ENCODE results near the gene NDRG4.

NDRG4 gene

GRCh38 chr16:58495521-58496331 lies 4.2 kb upstream of the NDRG4 start:
- no peak for DNase-seq (ENCODE audit: low read depth)

DNA sequence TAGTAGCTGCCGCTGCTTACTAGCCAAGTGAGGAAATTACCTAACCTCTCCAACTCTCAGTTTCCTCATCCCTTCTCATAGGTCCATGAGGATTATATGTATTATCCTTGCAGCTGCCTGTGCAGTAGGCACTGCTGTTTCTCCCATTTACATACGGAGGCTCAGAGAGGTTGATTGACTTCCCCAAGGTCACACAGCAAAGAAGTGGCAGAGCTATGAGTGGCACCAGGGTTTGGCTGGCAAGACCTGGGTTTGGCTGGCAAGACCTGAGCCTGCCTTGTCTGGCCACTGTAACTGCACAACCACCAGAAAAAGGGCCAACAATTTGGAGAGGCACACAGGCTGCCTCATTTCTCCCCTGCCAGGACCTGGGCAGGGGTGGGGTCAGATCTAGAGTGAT lies 2.5 kb upstream of the NDRG4 start:
- no peak for DNase-seq (ENCODE audit: low read depth)

DNA sequence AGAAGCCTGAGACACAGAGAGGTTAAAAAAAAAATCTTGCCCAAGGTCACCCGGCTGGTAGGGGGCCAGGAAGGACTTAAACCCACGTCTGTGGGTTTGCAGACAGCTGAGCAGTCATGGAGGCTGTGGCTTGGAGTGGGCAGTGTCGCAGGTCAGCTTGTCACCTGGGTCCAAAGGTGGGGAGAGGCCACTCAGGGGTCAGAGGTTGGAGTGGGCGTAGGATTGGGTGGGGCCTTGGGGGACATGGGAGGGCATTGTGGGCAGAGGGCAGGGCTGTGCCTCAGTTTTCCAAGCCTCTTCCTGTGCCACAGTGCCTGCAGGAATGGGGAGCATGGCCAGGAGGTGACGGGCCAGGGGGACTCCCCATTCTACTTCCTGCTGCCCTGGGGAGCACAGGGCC lies 2.0 kb upstream of the NDRG4 start:
- no peak for DNase-seq (ENCODE audit: low read depth)

- DNase-seq (ENCODE audit: low read depth): no peak
These were observed 1.4 kb upstream of the NDRG4 start for GRCh38 chr16:58498341-58499091.

DNA sequence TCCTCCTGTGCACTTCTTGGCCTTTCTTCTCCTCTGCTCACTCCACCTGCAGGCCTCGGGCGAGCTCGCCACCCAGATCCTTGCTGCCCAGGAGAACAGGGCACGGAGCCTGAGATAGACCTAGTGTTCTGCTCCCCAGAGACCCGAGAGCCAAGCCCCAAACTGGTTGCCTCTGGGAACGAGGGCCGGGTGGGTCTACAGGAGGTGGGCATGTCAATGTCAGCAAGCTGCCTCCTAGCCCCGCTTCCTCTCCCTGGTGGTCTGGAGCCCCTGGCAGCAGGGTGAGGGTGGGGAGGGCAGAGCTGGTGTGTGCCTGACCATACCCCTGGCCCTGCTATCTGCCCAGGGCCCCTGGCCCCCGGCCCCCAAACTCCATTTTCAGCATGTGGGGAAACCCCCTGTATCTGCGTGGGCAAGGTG lies 841 bp upstream of the NDRG4 start:
- no peak for DNase-seq (ENCODE audit: low read depth)

- no peak for DNase-seq (ENCODE audit: low read depth)
These were observed 693 bp downstream of the NDRG4 start for GRCh38 chr16:58500430-58501241.

DNA sequence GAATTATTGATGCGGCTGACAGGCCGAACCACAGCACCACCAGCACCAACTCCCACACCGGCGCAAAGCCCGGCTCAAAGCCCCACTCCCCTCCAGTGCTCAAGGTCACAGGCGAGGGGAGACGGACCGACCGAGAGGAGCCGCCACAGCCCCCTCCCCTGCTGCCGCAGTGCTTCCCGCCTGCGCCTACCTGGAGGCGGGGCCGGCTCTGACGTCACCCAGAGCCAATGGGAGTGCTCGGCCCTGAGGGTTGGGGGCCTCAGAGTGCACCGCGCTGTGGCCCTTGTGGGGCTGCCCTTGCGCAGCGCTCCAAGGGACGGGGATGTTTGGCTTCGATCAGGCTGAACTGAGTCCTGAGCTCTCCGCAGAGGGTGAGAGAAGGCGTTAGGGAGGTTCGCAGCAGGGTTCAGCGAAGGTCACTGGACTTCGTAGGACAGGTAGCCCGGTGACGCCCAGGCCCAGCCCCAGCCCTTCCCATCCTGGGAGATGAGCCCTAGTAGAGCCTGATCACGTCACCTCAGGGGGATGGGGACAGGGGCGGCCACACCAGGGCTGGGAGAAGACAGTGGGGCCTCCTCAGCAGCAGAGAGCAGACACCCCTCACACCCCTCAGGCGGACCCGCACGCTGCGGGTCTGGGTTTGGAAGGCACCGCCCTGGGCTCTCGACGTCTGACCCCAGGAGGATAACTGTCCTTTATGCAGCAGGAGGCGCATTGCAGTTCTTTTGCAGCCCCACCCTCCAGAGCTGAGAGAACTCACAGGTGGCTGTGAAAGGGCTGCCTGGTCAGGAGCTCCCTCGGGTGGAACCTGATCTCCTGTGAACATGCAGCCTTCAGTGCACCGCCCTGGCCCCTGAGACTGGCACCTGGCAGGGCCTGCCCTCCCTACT lies 1.5 kb downstream of the NDRG4 start:
- no peak for DNase-seq (ENCODE audit: low read depth)

DNA sequence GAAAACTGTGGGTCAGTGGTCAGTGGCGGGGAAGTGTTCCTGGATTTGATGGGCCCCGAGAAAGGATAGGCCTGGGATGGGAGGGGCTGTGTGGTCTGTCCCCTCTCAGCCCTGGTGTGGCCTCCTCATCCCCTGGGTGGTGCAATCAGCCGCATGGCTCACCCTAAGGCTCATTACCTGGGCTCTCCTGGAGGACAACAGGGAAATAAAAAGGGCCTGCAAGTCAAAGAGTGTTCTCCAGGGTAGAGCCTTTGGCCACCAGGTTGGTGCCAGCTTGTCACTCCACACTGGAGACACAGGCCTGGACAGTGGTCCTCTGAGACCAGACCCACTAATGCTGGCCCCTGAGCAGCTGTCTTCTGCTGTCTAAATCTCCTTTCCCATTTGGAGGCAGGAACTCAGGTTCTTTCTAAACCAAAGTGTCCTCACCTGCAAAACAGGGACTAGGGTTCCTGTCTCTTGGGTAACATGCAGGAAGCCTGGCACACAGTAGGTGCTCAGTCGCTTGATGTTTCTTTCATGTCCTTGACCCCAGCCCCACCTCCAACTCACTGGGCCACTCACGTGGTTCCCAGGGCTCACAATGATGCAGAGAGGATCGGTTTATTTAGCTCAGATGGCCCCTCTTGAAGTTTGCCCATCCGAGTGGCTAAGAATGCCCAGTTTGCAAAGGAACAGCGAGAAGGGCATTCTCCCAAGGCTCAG lies 2.4 kb downstream of the NDRG4 start:
- no peak for DNase-seq (ENCODE audit: low read depth)

DNA sequence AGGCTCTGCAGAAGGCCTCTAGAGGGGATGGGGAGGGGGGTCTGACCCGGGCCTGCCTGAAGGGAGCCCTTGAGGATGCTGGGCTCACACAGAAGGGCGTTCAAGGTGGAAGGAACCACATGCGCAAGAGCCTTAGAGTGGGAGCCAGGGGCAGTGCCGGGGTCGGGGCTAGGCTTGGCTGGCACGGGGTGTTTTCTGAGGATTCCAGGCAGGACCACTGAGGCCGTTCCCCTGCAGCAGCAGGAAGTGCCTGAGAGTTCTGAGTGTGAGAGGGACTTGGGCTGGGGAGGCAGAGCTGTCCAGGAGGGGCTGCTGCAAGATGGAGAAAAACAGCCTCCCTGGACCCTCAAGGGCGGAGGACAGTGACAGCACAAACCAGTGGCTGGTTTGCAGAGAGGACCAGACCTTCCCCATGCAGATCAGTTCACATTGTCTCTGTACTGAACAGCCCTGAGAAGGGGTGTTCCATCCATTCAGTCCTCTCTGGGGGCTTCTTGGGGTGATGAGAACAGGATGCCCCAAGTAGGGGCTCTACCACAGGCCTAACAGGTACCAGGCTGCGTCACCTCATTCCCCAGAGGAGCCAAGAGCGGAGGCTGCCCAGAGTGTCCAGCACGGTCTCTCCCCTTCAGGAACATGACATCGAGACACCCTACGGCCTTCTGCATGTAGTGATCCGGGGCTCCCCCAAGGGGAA lies 3.4 kb downstream of the NDRG4 start:
- DNase-seq (ENCODE audit: low read depth): no peak

DNA sequence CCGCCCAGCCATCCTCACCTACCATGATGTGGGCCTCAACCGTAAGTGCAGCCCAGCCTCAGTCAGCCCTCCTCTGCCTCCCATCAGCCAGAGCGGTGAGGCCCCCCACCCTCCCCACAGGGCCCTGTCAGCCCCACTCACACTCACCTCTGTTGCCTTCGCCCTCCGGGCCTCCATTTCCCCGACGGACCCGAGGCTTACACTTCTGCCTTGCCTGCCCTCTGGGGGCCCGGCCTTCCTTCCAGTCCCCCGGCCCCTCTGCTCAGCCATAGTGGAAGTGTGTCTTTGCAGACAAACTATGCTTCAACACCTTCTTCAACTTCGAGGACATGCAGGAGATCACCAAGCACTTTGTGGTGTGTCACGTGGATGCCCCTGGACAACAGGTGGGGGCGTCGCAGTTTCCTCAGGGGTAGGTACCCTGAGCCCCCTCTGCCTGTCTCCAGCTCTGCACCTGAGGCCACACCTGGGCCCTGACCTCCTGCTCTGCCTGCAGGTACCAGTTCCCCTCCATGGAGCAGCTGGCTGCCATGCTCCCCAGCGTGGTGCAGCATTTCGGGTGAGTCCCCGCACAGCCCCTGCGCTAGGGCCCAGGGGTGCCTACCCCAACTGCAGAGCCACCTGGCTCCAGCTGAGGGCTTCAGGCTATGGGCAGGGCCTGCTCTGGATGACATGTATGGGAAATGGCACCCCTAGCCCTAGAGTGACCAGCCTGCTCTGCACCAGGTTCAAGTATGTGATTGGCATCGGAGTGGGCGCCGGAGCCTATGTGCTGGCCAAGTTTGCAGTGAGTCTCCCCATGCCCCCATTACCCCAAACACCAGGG lies 4.1 kb downstream of the NDRG4 start:
- DNase-seq (ENCODE audit: low read depth): no peak

GRCh38 chr16:58506241-58507194 lies 6.6 kb downstream of the NDRG4 start:
- no peak for DNase-seq (ENCODE audit: low read depth)

- DNase-seq (ENCODE audit: low read depth): no peak
These were observed 7.4 kb downstream of the NDRG4 start for GRCh38 chr16:58507195-58507962.

GRCh38 chr16:58507963-58508670 lies 8.2 kb downstream of the NDRG4 start:
- DNase-seq (ENCODE audit: low read depth): no peak

DNA sequence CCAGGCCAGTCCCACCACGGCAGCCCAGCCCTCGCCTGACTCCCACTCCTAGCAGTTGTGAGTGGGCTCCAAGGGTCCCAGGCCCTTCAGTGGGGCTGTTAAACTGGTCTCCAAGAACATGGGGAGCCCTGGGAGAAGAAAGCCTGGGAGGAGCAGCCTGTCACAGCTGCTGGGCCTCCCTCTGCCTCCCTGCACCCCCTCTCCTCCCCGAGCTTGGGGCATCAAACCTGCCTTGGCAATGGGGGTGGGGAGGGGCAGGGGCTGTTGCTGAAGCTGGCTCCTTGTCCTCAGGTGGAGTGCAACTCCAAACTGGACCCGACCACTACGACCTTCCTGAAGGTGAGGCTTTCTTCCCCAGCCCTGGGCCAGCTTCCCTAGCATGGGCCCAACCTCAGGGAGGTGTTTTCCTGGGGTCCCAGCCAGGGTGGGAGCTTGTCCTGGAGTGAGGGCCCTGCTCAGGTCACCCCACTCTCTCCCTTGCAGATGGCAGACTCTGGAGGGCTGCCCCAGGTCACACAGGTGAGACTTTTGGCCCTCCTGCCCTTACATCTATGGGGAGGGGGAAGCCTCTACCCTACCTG lies 8.8 kb downstream of the NDRG4 start:
- DNase-seq (ENCODE audit: low read depth): no peak

- DNase-seq (ENCODE audit: low read depth): no peak
These were observed 9.5 kb downstream of the NDRG4 start for GRCh38 chr16:58509256-58510096.

Measured in stimulated activated CD8-positive, alpha-beta memory T cell treated with anti-CD3 and anti-CD28 coated beads, Interleukin-4, amount 100 ng/mL, for 24 hours (primary cell).